Thyroid gland (tissue), 4 donors: ENCODE results near the gene PGM2. TPM values are rescaled to one million over a fixed set of nuclear protein-coding genes. Genes with fewer than 3 reads are reported as not detected.

Source experiments
- DNase-seq, 2 donors: peaks; one replicate each; pipeline ENCODE4 v3.0.0-alpha.2; 2019
- H3K27ac ChIP-seq, 3 donors: fragments of 200-600 bp; sonication (generic); 1 replicate in 2 of 3; 2 replicates in 1 of 3; pipeline ENCODE4 v1.5.1; 2016 to 2019; ENCODE audit warnings: mild to moderate bottlenecking in 1 of 3, moderate library complexity in 1 of 3
- H3K27me3 ChIP-seq: fragments of 200-600 bp; sonication (generic); one replicate; pipeline ENCODE4 v1.5.1; 2019
- H3K36me3 ChIP-seq, 2 donors: fragments of 200-600 bp; sonication (generic); one replicate each; pipeline ENCODE4 v1.5.1; 2016 to 2019
- H3K4me1 ChIP-seq, 2 donors: fragments of 200-600 bp; sonication (generic); one replicate each; pipeline ENCODE4 v1.5.1; 2017 to 2019
- H3K4me3 ChIP-seq, 3 donors: fragments of 200-600 bp; sonication (generic); replicated peaks in 1 of 3; 1 replicate in 2 of 3; 2 replicates in 1 of 3; pipeline ENCODE4 v1.5.1; 2016; ENCODE audit warnings: mild to moderate bottlenecking in 1 of 3
- H3K9me3 ChIP-seq: fragments of 200-600 bp; sonication (generic); one replicate; pipeline ENCODE4 v1.5.1; 2017
- CTCF ChIP-seq, 6 experiments: fragments of 200-600 bp in 3 of 6; fragments of 450-650 bp in 3 of 6; sonication (generic) in 3 of 6; IDR thresholded peaks; one replicate each; pipeline ENCODE4 v1.5.1; 2016 to 2019; ENCODE audit warnings: antibody characterized with exemption in 6 of 6, mild to moderate bottlenecking in 2 of 6, inconsistent platforms in 1 of 6, moderate library complexity in 1 of 6
- POLR2A ChIP-seq, 2 donors: fragments of 450-650 bp; IDR thresholded peaks; one replicate each; pipeline ENCODE4 v1.6.1; 2017; ENCODE audit warnings: antibody characterized with exemption in 2 of 2, mild to moderate bottlenecking in 2 of 2, moderate library complexity in 1 of 2
- WGBS, 2 donors: methylation state at CpG; one replicate each; pipeline ENCODE4 v1.1.5; 2017; 5-methylcytosine and 5-hydroxymethylcytosine counted together
- intact Hi-C: fragments of 100-400 bp; cut with DNase I; formaldehyde crosslinking; loops from one replicate; pipeline ENCODE4 v1.15.1; 2023
- total RNA-seq, 4 donors: library from RNA; depleted of rRNA; stranded (reverse); fragments of >200 nt; gene quantifications; one replicate each; pipeline ENCODE4 v1.2.3, GENCODE V29; 2016

Gene PGM2
- total RNA-seq, 4 donors from 2014 or later, result 25.1 to 30.4 (median 25.5) TPM

GRCh38 chr4:37865450-37865849 lies 39.0 kb downstream of the PGM2 start:
- intact Hi-C loops, result no loop called here
- no peaks in the 10 kb centered on the region for H3K9me3 ChIP-seq
- H3K4me1 ChIP-seq, result peaks cover 10 to 20% of the 10 kb centered on the region in 2 donors
- no peak for DNase-seq
- H3K36me3 ChIP-seq, result no peaks in the 10 kb centered on the region
- no peak overlapping the region for H3K27ac ChIP-seq
- no peak overlapping the region for H3K4me3 ChIP-seq
- TF ChIP-seq POLR2A (IDR thresholded peaks at IDR 0.05), result no peak
- TF ChIP-seq CTCF (IDR thresholded peaks at IDR 0.05), result no peak
- no peaks in the 10 kb centered on the region for H3K27me3 ChIP-seq
- WGBS, 2 donors, result 63 to 71% methylated on average over 3 of the region's 3 CpGs

- DNase-seq, result no peak
- intact Hi-C loops, result no loop called here
- H3K4me1 ChIP-seq, result peaks cover 0 to 9% of the 10 kb centered on the region in 2 donors
- H3K36me3 ChIP-seq, result no peaks in the 10 kb centered on the region
- no peak overlapping the region for H3K4me3 ChIP-seq
- no peaks in the 10 kb centered on the region for H3K9me3 ChIP-seq
- WGBS, 2 donors, result 95 to 98% methylated on average over 3 of the region's 3 CpGs
- TF ChIP-seq CTCF (IDR thresholded peaks at IDR 0.05), result no peak
- no peak for TF ChIP-seq POLR2A (IDR thresholded peaks at IDR 0.05)
- no peak overlapping the region for H3K27ac ChIP-seq
- no peaks in the 10 kb centered on the region for H3K27me3 ChIP-seq
Measured at GRCh38 chr4:37867102-37867501, 40.6 kb downstream of the PGM2 start.

GRCh38 chr4:37868238-37868637 lies 41.8 kb downstream of the PGM2 start:
- Histone ChIP-seq H3K9me3 (no peaks in the 10 kb centered on the region), H3K4me3 (no peak overlapping the region), H3K27me3 (no peaks in the 10 kb centered on the region), H3K36me3 (no peaks in the 10 kb centered on the region), H3K27ac (no peak overlapping the region), H3K4me1 (peaks cover 1 to 10% of the 10 kb centered on the region in 2 donors)
- TF ChIP-seq CTCF (IDR thresholded peaks at IDR 0.05), result no peak
- intact Hi-C loops, result no loop called here
- WGBS, 2 donors, result 90 to 94% methylated on average over 4 of the region's 4 CpGs
- no peak for DNase-seq

GRCh38 chr4:37872310-37872988 lies 46.0 kb downstream of the PGM2 start:
- no peaks in the 10 kb centered on the region for H3K36me3 ChIP-seq

More at GRCh38 chr4:37872310-37872988, 46.0 kb downstream of the PGM2 start:
- no peak overlapping the region for H3K4me3 ChIP-seq
- DNase-seq, result no peak
- H3K27me3 ChIP-seq, result no peaks in the 10 kb centered on the region
- WGBS, 2 donors, result 78 to 85% methylated on average over 1 of the region's 1 CpG
- TF ChIP-seq CTCF (IDR thresholded peaks at IDR 0.05) (no peak), POLR2A (IDR thresholded peaks at IDR 0.05) (no peak)
- H3K4me1 ChIP-seq, result peaks cover 3 to 10% of the 10 kb centered on the region in 2 donors
- no peak overlapping the region for H3K27ac ChIP-seq
- H3K9me3 ChIP-seq, result no peaks in the 10 kb centered on the region
- intact Hi-C loops, result no loop called here
